H1 (cell line): Measurements from ENCODE around the gene CABP4. TPM values are rescaled to one million over a fixed set of nuclear protein-coding genes. Genes with fewer than 3 reads are reported as not detected.

Experiments used
- MAFK ChIP-seq: IDR thresholded peaks from 2 replicates; pipeline ENCODE4 v1.6.1; 2012; ENCODE audit warnings: low read depth, mild to moderate bottlenecking, improper control_type of control experiment, low read length
- RBBP5 ChIP-seq: IDR thresholded peaks from 2 replicates; pipeline ENCODE4 v1.7.1; 2012; ENCODE audit warnings: low read depth, mild to moderate bottlenecking, inconsistent platforms, low read length, moderate library complexity, borderline replicate concordance
- TBP ChIP-seq: IDR thresholded peaks from 2 replicates; pipeline ENCODE4 v1.6.1; 2011; ENCODE audit warnings: low read depth, low read length, improper control_type of control experiment
- polyA plus RNA-seq, 7 experiments: library from polyadenylated mRNA; depleted of rRNA in 3 of 7; stranded (reverse) in 5 of 7; unstranded in 2 of 7; fragments of >200 nt in 5 of 7; fragments of 200-250 nt in 2 of 7; gene quantifications; 1 replicate in 5 of 7; 2 replicates in 1 of 7; 4 replicates in 1 of 7; pipeline versions ENCODE4 v1.2.1 to v1.2.3, GENCODE V29; 2011 to 2013; ENCODE audit warnings: missing spikeins in 2 of 7, mixed read lengths in 2 of 7
- total RNA-seq: library from RNA; stranded (reverse); fragmentation: NEBNext Ultra II Directional; extraction: Animal tissue kit (Norgen Biotek cat#: 25700); gene quantifications from 2 replicates; pipeline ENCODE4 v1.2.1, GENCODE V29; 2021
- TF ChIP-seq, protein P1 (sequence below), 3 experiments: IDR thresholded peaks; 1 replicate in 2 of 3; 2 replicates in 1 of 3; pipeline versions ENCODE4 v1.5.1 to v1.6.1; 2011; ENCODE audit warnings: low read length in 3 of 3, mild to moderate bottlenecking in 3 of 3, inconsistent platforms in 2 of 3, low read depth in 1 of 3, moderate library complexity in 1 of 3; ENCODE audit not compliant: insufficient read depth in 1 of 3; ENCODE audit errors: control extremely low read depth in 1 of 3

CABP4 gene
- total and polyA plus RNA-seq, 2 of the 8 experiments (the other 6 are each of a cell fraction or from before 2014, with no cell fraction given), result not detected

DNA sequence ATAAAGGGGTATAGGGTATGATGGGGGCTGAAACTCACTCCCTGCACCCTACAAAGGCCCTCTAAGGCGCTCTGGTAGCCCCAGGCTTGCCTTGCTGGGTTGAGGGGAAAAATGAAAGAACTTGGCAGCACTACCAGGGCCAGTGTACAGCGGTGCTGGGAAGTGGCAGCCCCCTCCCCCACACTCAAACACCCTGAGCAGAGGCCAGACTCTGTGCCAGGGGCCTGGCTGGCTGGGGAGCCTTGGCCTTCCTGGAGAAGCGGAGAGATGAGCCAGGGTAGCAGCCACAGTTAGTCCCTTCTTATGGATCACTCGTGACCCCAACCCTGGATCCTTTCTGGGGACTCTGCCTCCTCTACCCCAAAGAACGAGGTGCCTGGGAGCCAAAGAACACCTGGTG lies 11.2 kb downstream of the CABP4 start (continued):
- TF ChIP-seq RBBP5, result no peak
- no peak for TF ChIP-seq MAFK
- no peak for TF ChIP-seq TBP
- TF ChIP-seq, protein P1, sequence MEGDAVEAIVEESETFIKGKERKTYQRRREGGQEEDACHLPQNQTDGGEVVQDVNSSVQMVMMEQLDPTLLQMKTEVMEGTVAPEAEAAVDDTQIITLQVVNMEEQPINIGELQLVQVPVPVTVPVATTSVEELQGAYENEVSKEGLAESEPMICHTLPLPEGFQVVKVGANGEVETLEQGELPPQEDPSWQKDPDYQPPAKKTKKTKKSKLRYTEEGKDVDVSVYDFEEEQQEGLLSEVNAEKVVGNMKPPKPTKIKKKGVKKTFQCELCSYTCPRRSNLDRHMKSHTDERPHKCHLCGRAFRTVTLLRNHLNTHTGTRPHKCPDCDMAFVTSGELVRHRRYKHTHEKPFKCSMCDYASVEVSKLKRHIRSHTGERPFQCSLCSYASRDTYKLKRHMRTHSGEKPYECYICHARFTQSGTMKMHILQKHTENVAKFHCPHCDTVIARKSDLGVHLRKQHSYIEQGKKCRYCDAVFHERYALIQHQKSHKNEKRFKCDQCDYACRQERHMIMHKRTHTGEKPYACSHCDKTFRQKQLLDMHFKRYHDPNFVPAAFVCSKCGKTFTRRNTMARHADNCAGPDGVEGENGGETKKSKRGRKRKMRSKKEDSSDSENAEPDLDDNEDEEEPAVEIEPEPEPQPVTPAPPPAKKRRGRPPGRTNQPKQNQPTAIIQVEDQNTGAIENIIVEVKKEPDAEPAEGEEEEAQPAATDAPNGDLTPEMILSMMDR (IDR thresholded peaks at IDR 0.05; ENCODE audit: control extremely low read depth in 1 of 3, insufficient read depth in 1 of 3, low read depth in 1 of 3, low read length in 3 of 3), result no peak
